Activated CD8-positive, alpha-beta T cell treated with anti-CD3 and anti-CD28 coated beads, Interleukin-2, amount 10 ng/mL, durations not matched to agents 7 days and 5 days (primary cell): ENCODE measurements around the gene COL4A1. TPM values are rescaled to one million over a fixed set of nuclear protein-coding genes. Genes with fewer than 3 reads are reported as not detected.

Experiments
- ATAC-seq: fragments of 150-1000 bp; cut with Tn5 transposase; one replicate; pipeline ENCODE4 v1.10.0; 2021; ENCODE audit warnings: moderate library complexity
- CTCF ChIA-PET: fragments of 350-600 bp; sonication (Branson Sonifier 250); formaldehyde crosslinking; loops from one replicate; lab custom pipeline; 2021; ENCODE audit warnings: antibody characterized with exemption; lab: Charles Lee
- POLR2A ChIA-PET: fragments of 350-600 bp; sonication (Branson Sonifier 250); formaldehyde crosslinking; loops from one replicate; lab custom pipeline; 2021; ENCODE audit warnings: antibody characterized with exemption; lab: Charles Lee
- DNase-seq: peaks from one replicate; pipeline ENCODE4 v3.0.0-alpha.2; 2020
- H3K27ac Mint-ChIP-seq: one replicate; pipeline ENCODE4 v1.8.0; 2021; ENCODE audit warnings: mild to moderate bottlenecking, mixed read lengths
- H3K27me3 Mint-ChIP-seq: one replicate; pipeline ENCODE4 v1.8.0; 2021; ENCODE audit warnings: low read depth, mixed read lengths
- H3K36me3 Mint-ChIP-seq: one replicate; pipeline ENCODE4 v1.8.0; 2021; ENCODE audit warnings: low read depth, mixed read lengths
- H3K4me1 Mint-ChIP-seq: one replicate; pipeline ENCODE4 v1.8.0; 2021; ENCODE audit warnings: low read depth, mixed read lengths
- H3K4me3 Mint-ChIP-seq: one replicate; pipeline ENCODE4 v1.8.0; 2021; ENCODE audit warnings: mild to moderate bottlenecking, mixed read lengths
- H3K9me3 Mint-ChIP-seq: one replicate; pipeline ENCODE4 v1.8.0; 2022; ENCODE audit warnings: mixed read lengths; ENCODE audit not compliant: insufficient read depth
- total RNA-seq, 2 experiments: library from RNA; stranded (reverse); gene quantifications; one replicate each; pipeline ENCODE4 v1.2.3, GENCODE V29; 2021

The COL4A1 gene
- total RNA-seq, 2 experiments from 2014 or later, result not detected

DNA sequence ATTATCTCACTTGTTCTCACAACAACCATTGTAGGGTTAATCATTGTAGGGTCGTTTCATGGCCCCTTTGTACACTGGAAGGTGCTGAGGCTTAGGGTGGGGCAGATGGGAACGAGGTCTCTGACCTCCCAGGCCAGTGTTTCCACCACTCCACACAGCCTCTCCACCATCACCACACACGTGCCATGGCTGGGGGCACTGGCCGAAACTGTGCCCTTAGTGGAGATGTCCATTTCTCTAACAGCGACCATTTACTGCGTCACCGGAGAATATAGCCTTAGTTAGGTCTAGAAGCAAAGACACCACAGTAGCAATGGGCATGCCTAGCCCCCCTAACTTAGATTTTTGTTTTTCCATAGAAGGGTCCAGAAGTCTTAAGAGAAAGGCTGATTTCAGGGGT is 36.5 kb downstream of the COL4A1 start:
- H3K9me3 Mint-ChIP-seq, result no peaks in the 10 kb centered on the region
- no peaks in the 10 kb centered on the region for H3K36me3 Mint-ChIP-seq
- peaks cover 8% of the 10 kb centered on the region for H3K27me3 Mint-ChIP-seq
- CTCF ChIA-PET, result no interaction called here
- POLR2A ChIA-PET, result no interaction called here
- no peak overlapping the region for H3K27ac Mint-ChIP-seq
- DNase-seq (no peak), ATAC-seq (no peak)
- H3K4me1 Mint-ChIP-seq, result no peaks in the 10 kb centered on the region
- H3K4me3 Mint-ChIP-seq, result no peak overlapping the region

DNA sequence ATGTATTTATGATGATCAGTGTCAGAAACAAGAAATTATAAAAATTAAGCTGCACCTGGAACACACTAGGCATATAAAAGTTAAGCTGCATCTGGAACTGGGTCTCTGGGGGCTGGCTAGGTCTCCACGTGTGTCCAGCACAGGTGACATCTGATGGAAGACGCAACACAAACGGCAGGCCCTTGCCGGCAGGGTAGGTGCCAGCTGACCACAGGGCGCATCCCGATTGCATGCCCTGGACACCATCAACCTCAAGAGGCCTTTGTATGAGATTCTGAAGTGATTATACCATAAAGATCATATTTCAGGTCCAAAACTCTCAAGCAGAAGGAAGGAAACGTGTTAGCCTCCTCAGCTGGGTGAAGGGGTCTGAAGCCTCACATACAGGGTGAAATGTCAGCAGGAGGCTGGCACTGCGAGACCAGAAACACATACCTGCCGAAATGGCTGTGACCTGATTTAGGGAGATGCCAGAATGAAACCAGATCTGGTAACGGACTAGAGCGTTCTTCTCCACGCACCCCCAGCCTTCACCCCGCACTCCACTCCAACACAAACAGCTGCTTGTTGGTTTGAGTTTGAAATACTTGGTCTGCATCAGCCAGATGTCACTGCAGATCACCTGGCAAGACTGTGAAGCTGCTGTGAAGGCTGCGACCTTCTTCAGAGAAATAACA is 37.3 kb downstream of the COL4A1 start:
- Mint-ChIP-seq H3K27ac (no peak overlapping the region), H3K27me3 (peaks cover 12% of the 10 kb centered on the region), H3K4me1 (no peaks in the 10 kb centered on the region), H3K4me3 (no peak overlapping the region), H3K36me3 (no peaks in the 10 kb centered on the region), H3K9me3 (no peaks in the 10 kb centered on the region)
- ATAC-seq (no peak), DNase-seq (no peak)
- CTCF ChIA-PET, result no interaction called here
- POLR2A ChIA-PET, result no interaction called here

DNA sequence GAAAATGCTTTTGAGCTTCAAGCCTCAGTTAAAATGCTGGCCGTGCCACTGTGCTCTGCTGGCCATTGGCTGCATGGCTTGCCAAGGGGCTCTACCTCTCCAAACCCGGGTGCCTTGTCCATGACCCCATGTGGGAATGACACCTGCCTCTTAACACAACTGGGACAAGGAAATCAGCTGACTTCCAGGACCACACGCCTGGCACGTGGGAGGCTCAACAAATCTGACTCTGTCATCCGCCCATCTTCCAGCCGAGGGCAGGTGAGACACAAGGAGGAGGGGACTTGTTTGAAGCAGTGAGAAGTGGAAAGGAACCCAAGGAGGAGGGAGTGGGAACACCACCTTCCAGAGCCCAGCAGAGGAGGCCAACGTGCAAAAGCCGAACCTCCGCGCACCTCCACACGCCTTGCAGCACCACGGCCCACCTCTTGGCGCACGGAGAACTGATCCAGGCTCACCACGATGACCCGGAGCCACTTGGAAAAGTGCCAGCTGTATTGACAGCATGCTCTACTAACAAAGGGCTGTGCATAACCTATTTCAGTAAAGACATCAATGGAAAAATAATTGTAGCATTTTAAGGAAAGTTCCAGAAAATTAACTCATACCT is 38.3 kb downstream of the COL4A1 start:
- H3K27ac Mint-ChIP-seq, result no peak overlapping the region
- H3K9me3 Mint-ChIP-seq, result no peaks in the 10 kb centered on the region
- H3K4me3 Mint-ChIP-seq, result no peak overlapping the region
- DNase-seq, result no peak
- ChIA-PET POLR2A (no interaction called here), CTCF (no interaction called here)
- no peaks in the 10 kb centered on the region for H3K4me1 Mint-ChIP-seq
- H3K27me3 Mint-ChIP-seq, result peaks cover 16% of the 10 kb centered on the region
- no peak for ATAC-seq
- no peaks in the 10 kb centered on the region for H3K36me3 Mint-ChIP-seq

DNA sequence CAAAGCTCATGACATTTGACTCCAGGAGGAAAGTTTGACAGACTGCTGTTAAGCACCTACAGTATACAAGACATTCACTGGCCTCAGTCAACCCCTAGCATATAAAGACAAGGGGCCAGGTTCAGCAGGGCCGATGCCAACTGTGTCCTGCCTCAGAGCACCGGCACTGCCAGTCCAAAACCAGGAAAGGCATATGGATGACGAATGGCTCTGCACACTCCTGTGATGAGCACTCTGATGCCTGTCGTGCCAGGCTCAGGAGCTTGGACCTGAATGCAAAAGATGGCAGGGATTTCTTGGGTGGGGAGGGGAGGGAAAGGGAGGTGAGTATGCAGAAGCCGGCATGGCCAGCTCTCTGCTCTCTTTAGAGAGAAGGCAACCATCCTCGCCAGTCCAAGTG is 38.9 kb downstream of the COL4A1 start:
- Mint-ChIP-seq H3K4me3 (no peak overlapping the region), H3K4me1 (no peaks in the 10 kb centered on the region), H3K9me3 (no peaks in the 10 kb centered on the region), H3K27me3 (peaks cover 16% of the 10 kb centered on the region), H3K36me3 (no peaks in the 10 kb centered on the region), H3K27ac (no peak overlapping the region)
- ChIA-PET CTCF (no interaction called here), POLR2A (no interaction called here)
- no peak for ATAC-seq
- DNase-seq, result no peak

DNA sequence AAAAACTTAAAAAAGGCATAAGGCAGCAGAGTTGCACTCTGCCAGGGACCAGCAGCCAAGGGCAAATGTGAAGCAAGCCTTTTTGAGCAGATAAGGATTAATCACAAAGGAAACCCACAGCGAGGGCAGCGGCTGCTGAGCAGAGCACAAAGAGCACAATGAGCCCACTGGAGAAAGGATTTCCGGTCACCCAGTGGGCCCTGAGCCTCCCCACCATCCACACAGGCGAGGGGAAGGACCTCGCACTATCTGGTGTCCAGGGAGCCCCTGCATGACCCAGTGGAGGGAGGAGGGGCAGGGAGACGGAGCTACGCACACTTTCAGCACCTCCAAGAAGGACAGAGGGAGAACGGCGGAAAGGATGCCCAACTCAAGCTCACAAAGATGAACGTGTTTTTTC is 40.0 kb downstream of the COL4A1 start:
- Mint-ChIP-seq H3K36me3 (no peaks in the 10 kb centered on the region), H3K9me3 (no peaks in the 10 kb centered on the region), H3K4me1 (no peaks in the 10 kb centered on the region), H3K27me3 (peaks cover 26% of the 10 kb centered on the region), H3K27ac (no peak overlapping the region), H3K4me3 (no peak overlapping the region)
- ChIA-PET CTCF (no interaction called here), POLR2A (no interaction called here)
- ATAC-seq, result no peak
- no peak for DNase-seq

DNA sequence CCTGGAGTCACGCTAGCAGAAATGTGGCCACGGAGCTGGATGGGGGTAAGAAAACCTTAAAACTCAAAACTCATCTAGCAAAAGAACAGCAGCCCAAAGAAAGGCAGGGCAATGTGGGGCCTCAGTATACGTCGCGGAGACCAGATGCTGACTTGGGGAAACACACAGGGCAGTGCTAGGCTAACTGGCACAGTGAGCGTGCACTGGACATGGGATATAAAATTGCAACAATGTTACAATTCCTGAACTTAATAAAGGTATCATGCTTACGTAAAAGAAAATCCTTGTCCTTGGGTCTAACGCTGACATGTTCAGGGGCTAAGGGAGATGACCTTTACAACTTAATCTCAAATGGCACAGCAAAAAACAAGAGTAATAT is 40.5 kb downstream of the COL4A1 start:
- ATAC-seq, result no peak
- Mint-ChIP-seq H3K27me3 (peaks cover 26% of the 10 kb centered on the region), H3K27ac (no peak overlapping the region), H3K4me1 (no peaks in the 10 kb centered on the region), H3K4me3 (no peak overlapping the region), H3K9me3 (no peaks in the 10 kb centered on the region), H3K36me3 (no peaks in the 10 kb centered on the region)
- CTCF ChIA-PET, result no interaction called here
- DNase-seq, result no peak
- POLR2A ChIA-PET, result no interaction called here

DNA sequence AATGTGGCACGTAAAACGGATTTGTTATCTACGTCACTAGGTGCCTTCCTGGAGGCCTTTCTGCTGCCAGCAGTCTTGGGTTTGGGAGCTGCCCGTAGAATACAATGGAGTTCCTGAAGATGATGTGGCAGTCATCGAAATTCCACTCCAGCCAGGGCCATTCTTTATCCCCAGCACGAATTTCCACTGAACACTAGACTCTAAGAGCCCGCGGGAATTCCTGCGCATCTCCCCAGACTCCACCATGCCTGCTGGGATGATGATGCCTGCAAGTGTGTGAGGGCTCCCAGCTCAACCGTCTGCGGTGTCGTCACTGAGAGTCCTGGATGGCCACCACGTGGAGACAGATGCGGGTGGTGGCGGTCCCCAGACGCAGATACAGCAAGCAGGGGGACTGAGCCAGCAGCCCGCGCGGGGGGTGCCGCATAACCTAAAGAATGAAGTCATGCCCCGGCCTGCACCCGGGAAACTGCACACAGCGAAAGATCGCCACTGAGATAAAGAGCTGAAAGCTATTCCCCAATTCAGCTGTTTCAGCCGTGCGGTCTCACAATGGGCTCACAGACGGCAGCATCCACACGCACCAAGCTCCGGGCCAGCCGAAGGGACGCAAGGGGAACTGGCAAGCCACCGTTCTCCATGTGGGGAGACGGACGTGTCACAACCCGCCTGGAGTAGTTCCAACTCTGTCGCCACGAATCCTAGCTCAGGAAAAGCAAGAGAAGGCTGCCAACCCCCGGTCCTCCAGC is 41.1 kb downstream of the COL4A1 start:
- Mint-ChIP-seq H3K36me3 (no peaks in the 10 kb centered on the region), H3K9me3 (no peaks in the 10 kb centered on the region), H3K27me3 (peaks cover 26% of the 10 kb centered on the region), H3K4me1 (no peaks in the 10 kb centered on the region), H3K27ac (no peak overlapping the region), H3K4me3 (no peak overlapping the region)
- no peak for ATAC-seq
- ChIA-PET POLR2A (no interaction called here), CTCF (no interaction called here)
- DNase-seq, result no peak

DNA sequence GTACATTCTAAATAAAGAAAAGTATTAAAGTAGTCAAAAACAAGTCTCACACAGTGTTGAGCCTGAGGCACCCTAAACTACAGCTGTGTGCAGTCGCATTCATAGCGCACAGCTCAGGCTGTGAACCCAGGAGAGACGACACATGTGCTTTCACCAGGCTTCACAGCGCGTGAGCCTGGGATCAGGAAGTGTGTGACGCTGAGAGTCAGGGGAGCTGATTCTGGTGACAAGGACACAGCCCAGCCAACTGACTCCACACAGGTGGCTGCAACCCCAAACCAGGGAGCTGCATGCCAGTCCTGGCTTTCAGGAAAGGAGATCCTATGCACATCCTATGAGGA is 41.6 kb downstream of the COL4A1 start:
- ChIA-PET CTCF (no interaction called here), POLR2A (no interaction called here)
- ATAC-seq, result no peak
- Mint-ChIP-seq H3K4me3 (no peak overlapping the region), H3K9me3 (no peaks in the 10 kb centered on the region), H3K27me3 (peaks cover 26% of the 10 kb centered on the region), H3K4me1 (no peaks in the 10 kb centered on the region), H3K27ac (no peak overlapping the region), H3K36me3 (no peaks in the 10 kb centered on the region)
- no peak for DNase-seq

DNA sequence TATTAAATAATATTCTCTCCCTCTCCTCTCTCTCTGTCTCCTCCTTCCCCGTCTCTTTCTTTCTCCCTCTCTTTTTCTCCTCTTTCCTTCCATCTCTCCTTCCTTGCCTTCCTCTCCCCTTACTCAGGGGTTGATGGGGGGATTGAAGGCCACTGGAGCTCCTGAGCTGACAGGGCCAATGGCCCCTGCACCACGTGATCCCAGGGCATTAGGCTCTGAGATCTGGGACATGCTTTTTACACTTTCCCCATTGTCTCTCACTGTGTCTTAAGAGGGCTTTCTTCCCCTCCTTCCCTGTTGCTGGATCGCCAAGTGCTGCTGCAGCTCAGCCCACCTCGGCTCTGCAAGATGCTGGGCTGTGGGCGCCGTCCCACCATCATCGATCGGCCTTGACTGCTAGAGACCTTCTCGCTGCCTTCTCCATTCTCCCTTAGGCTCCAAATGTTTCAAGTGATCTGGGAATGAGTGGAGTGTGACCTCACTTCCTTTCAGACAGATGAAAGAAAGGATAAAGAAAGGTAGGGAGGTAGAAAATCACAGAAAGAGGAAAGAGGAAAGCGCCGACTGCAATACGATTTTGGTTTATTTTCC is 42.2 kb downstream of the COL4A1 start:
- H3K27me3 Mint-ChIP-seq, result peaks cover 26% of the 10 kb centered on the region
- ChIA-PET POLR2A (no interaction called here), CTCF (no interaction called here)
- DNase-seq, result no peak
- H3K36me3 Mint-ChIP-seq, result no peaks in the 10 kb centered on the region
- H3K4me3 Mint-ChIP-seq, result no peak overlapping the region
- H3K4me1 Mint-ChIP-seq, result no peaks in the 10 kb centered on the region
- no peaks in the 10 kb centered on the region for H3K9me3 Mint-ChIP-seq
- no peak overlapping the region for H3K27ac Mint-ChIP-seq
- ATAC-seq, result no peak

DNA sequence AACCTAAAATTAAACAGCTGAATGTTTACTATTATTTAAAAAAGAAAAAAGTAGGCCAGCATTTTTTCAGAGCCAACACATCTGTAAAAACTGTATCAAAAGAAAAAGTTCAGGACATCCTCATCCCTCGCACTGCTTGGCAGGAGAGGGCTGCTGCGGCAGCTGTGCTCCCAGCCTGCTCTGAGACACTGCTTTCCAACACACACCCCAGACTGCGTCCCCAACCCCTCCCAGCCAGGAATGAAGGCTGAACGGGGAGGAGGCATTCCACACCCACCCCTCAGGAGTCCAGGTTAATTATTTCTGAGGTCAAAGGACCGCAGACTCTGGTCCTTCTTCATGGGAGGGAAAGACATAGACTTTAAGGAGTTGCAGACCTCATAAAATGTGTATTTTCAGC is 43.1 kb downstream of the COL4A1 start:
- ChIA-PET CTCF (no interaction called here), POLR2A (no interaction called here)
- Mint-ChIP-seq H3K4me1 (no peaks in the 10 kb centered on the region), H3K27ac (no peak overlapping the region), H3K9me3 (no peaks in the 10 kb centered on the region), H3K36me3 (no peaks in the 10 kb centered on the region), H3K4me3 (no peak overlapping the region), H3K27me3 (peaks cover 26% of the 10 kb centered on the region)
- no peak for ATAC-seq
- DNase-seq, result no peak

DNA sequence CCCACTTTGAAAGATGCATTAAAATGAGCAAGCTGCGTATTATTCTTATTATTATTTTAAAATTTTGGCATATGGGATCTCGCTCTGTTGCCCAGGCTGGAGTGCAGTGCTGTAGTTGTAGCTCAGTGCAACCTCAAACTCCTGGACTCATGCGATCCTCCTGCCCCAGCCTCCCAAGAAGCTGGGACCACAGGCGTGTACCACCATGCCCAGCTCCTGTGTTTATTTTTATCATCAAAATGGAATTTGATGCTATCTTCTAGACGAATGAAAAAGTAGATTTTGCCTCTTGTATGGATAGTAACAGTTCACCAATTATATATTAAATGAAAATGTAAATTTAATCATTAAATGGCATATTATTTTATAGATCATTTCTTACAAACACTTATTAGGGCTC is 43.6 kb downstream of the COL4A1 start:
- H3K27me3 Mint-ChIP-seq, result peaks cover 24% of the 10 kb centered on the region
- H3K9me3 Mint-ChIP-seq, result no peaks in the 10 kb centered on the region
- no peaks in the 10 kb centered on the region for H3K4me1 Mint-ChIP-seq
- ATAC-seq, result no peak
- POLR2A ChIA-PET, result no interaction called here
- no peaks in the 10 kb centered on the region for H3K36me3 Mint-ChIP-seq
- CTCF ChIA-PET, result no interaction called here
- no peak overlapping the region for H3K4me3 Mint-ChIP-seq
- no peak for DNase-seq
- no peak overlapping the region for H3K27ac Mint-ChIP-seq

DNA sequence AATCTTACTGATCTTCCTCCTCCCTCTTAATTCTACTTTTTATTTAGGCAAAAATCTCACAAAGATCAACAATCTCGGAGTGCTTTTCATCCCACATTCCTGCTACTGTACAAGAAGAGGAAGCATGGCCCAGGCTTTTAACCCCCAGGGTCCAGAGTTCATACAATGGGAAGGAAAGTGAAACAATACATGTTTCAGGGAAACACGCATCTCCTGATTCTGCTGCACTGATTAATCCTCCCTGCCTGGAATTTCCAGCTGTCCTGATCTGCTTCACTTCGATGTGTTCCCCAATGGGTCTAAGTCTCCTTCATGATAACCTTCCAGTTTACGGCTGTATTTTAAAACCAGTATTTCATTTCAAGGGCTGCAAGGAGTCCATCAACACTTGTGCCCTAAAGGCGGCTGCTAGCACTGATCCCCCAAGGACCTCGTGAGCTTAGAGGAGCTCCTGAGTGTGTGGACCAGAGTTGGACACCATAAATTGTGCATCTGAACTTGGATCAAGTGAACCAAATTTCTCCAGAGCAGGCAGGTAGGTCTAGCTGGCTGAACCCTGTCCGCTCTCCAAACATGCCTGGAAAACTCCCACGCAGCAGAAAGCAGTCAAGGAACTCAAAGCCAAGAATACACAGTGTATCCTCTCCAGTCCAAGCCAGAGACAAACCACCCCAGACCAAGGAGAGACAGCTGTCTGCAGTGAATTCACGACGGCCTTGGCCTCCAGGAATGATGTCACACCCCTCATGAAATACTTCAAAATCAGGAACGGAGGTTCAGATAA is 44.3 kb downstream of the COL4A1 start:
- POLR2A ChIA-PET, result no interaction called here
- Mint-ChIP-seq H3K27me3 (peaks cover 21% of the 10 kb centered on the region), H3K4me1 (no peaks in the 10 kb centered on the region), H3K27ac (no peak overlapping the region), H3K4me3 (no peak overlapping the region), H3K36me3 (no peaks in the 10 kb centered on the region), H3K9me3 (no peaks in the 10 kb centered on the region)
- DNase-seq (no peak), ATAC-seq (no peak)
- CTCF ChIA-PET, result no interaction called here
